HCT116 (cell line): ENCODE measurements around the gene SLC25A1.

Experiments used
- ELF1 ChIP-seq: IDR thresholded peaks from 2 replicates; pipeline ENCODE4 v1.6.1; 2012; ENCODE audit warnings: low read depth, borderline replicate concordance
- EZH2 ChIP-seq: fragments of 200-600 bp; sonication (generic); IDR thresholded peaks from 2 replicates; pipeline ENCODE4 v1.6.1; 2017; ENCODE audit warnings: antibody characterized with exemption, mixed run types
- POLR2A ChIP-seq: IDR thresholded peaks from 2 replicates; pipeline ENCODE4 v1.7.0; 2011; ENCODE audit warnings: borderline replicate concordance; ENCODE audit not compliant: insufficient read depth, insufficient read length; ENCODE audit errors: extremely low read depth
- POLR2AphosphoS5 ChIP-seq: IDR thresholded peaks from 2 replicates; pipeline ENCODE4 v1.6.1; 2011; ENCODE audit warnings: mild to moderate bottlenecking, low read depth, low read length, moderate library complexity
- ZNF274 ChIP-seq: fragments of 200-500 bp; sonication (Bioruptor generic); IDR thresholded peaks from 2 replicates; pipeline ENCODE4 v1.6.1; 2014; ENCODE audit warnings: mild to moderate bottlenecking, low read depth, low read length, inconsistent platforms
- TF ChIP-seq, protein P1 (sequence below), 3 experiments: fragments of 200-600 bp in 1 of 3; sonication (generic) in 1 of 3; IDR thresholded peaks in 2 of 3; conservative IDR thresholded peaks in 1 of 3; 2 replicates each; pipeline ENCODE4 v1.5.1; 2012 to 2017; ENCODE audit warnings: low read depth in 2 of 3, low read length in 2 of 3, antibody characterized with exemption in 1 of 3, borderline replicate concordance in 1 of 3, control low read depth in 1 of 3, mild to moderate bottlenecking in 1 of 3, mixed read lengths in 1 of 3, mixed run types in 1 of 3, moderate library complexity in 1 of 3; ENCODE audit not compliant: insufficient read depth in 1 of 3
- TF ChIP-seq, protein P2 (sequence below): IDR thresholded peaks from 2 replicates; pipeline ENCODE4 v1.6.1; 2012

GRCh38 chr22:19175602-19176174 lies 2.8 kb downstream of the SLC25A1 start:
- TF ChIP-seq POLR2A (peak; percentile 23), EZH2 (no peak), ZNF274 (no peak), POLR2AphosphoS5 (no peak), ELF1 (no peak)
- TF ChIP-seq, protein P1, sequence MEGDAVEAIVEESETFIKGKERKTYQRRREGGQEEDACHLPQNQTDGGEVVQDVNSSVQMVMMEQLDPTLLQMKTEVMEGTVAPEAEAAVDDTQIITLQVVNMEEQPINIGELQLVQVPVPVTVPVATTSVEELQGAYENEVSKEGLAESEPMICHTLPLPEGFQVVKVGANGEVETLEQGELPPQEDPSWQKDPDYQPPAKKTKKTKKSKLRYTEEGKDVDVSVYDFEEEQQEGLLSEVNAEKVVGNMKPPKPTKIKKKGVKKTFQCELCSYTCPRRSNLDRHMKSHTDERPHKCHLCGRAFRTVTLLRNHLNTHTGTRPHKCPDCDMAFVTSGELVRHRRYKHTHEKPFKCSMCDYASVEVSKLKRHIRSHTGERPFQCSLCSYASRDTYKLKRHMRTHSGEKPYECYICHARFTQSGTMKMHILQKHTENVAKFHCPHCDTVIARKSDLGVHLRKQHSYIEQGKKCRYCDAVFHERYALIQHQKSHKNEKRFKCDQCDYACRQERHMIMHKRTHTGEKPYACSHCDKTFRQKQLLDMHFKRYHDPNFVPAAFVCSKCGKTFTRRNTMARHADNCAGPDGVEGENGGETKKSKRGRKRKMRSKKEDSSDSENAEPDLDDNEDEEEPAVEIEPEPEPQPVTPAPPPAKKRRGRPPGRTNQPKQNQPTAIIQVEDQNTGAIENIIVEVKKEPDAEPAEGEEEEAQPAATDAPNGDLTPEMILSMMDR (IDR thresholded peaks at IDR 0.05 in 2 of 3, conservative IDR thresholded peaks at IDR 0.05 in 1 of 3; ENCODE audit: borderline replicate concordance in 1 of 3, insufficient read depth in 1 of 3, low read depth in 2 of 3, low read length in 2 of 3), result no peak
- TF ChIP-seq, protein P2, sequence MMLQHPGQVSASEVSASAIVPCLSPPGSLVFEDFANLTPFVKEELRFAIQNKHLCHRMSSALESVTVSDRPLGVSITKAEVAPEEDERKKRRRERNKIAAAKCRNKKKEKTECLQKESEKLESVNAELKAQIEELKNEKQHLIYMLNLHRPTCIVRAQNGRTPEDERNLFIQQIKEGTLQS, result no peak
